ENCODE measurements around the gene DDX43. TPM values are rescaled to one million over a fixed set of nuclear protein-coding genes. Genes with fewer than 3 reads are reported as not detected.

The DDX43 gene
- total RNA-seq, 1 donor from 2014 or later, result not detected

DNA sequence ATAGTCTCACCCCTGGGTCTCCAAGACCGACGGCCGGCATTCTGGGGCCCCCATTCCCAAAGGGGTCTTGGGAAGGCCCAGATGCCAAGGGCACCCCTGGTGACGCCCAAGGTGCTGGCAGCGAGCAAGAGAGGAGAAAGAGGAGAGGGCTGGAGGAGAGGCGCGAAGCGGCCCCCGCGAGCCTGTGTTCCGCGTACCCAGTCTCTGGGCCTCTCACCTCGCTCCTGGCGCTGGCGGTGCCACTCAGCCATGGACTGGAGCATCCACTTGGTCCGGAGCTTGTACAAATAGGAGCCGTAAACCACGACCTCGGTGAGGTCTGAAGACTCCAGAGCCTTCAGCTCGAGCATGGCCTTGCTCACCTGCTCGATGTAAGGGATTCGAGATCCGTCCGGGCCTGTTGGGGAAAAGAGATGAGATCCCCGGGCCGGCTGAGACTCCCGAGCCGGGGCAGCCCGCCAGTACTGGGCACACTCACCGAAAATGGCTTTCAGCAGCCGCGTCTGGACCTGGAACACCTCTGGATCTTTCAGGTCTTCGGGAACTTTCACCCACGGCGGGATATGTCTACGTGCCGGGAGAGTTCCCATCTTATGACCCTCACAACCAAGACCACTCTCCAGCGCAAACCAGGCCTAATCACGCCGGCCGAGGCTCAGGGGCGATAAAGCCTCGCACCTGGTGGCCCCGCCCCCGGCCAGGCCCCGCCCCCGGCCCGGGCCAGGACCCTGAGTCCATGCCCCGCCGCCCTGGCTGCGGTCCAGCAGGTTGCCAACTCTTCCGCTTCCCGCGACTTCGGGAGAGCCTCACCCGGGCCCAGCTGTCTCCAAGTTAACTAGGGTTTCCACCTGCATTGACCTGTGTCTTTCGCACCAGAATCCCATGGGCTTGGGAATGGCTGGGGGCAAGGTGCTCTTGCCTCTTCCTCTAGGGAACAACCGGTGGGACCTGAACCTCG is 40.7 kb upstream of the DDX43 start, which contains the start of gene DPPA5:
TSS of gene DPPA5 (minus strand) at position 641 of the 958 bp plus-strand sequence. CDS start at position 590, 51 bp downstream.
- Histone ChIP-seq H3K9me3 (ENCODE audit: low read depth) (no peaks in the 10 kb centered on the region), H2AFZ (replicated peaks) (no peak within 1 kb of the TSS), H3K9ac (no peak within 1 kb of the TSS), H3K4me2 (no peak within 1 kb of the TSS), H3K4me3 (no peak within 1 kb of the TSS), H3K27me3 (peaks cover 5% of the 10 kb centered on the region), H4K20me1 (ENCODE audit: low read depth) (no peaks in the 10 kb centered on the region), H3F3A (ENCODE audit: low read depth) (no peaks in the 10 kb centered on the region), H3K36me3 (no peaks in the 10 kb centered on the region), H3K27ac (no peak within 1 kb of the TSS), H3K79me2 (ENCODE audit: low read depth) (no peaks in the 10 kb centered on the region), H3K4me1 (peaks cover 8% of the 10 kb centered on the region)
- TF ChIP-seq EZH2 (IDR thresholded peaks at IDR 0.05) (no peak), EZH2phosphoT487 (IDR thresholded peaks at IDR 0.05) (no peak)
- TF ChIP-seq, protein P1, sequence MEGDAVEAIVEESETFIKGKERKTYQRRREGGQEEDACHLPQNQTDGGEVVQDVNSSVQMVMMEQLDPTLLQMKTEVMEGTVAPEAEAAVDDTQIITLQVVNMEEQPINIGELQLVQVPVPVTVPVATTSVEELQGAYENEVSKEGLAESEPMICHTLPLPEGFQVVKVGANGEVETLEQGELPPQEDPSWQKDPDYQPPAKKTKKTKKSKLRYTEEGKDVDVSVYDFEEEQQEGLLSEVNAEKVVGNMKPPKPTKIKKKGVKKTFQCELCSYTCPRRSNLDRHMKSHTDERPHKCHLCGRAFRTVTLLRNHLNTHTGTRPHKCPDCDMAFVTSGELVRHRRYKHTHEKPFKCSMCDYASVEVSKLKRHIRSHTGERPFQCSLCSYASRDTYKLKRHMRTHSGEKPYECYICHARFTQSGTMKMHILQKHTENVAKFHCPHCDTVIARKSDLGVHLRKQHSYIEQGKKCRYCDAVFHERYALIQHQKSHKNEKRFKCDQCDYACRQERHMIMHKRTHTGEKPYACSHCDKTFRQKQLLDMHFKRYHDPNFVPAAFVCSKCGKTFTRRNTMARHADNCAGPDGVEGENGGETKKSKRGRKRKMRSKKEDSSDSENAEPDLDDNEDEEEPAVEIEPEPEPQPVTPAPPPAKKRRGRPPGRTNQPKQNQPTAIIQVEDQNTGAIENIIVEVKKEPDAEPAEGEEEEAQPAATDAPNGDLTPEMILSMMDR (IDR thresholded peaks at IDR 0.05), result no peak
- DNase-seq (ENCODE audit: low spot score), result no peak
- H3K9me3 Mint-ChIP-seq, result no peaks in the 10 kb centered on the region
- no peak within 1 kb of the TSS for H3K4me3 Mint-ChIP-seq
- no peaks in the 10 kb centered on the region for H3K36me3 Mint-ChIP-seq
- no peak within 1 kb of the TSS for H3K27ac Mint-ChIP-seq
- H3K27me3 Mint-ChIP-seq (ENCODE audit: insufficient read depth, low read depth), result peaks cover 2% of the 10 kb centered on the region
- peaks cover 2% of the 10 kb centered on the region for H3K4me1 Mint-ChIP-seq

DNA sequence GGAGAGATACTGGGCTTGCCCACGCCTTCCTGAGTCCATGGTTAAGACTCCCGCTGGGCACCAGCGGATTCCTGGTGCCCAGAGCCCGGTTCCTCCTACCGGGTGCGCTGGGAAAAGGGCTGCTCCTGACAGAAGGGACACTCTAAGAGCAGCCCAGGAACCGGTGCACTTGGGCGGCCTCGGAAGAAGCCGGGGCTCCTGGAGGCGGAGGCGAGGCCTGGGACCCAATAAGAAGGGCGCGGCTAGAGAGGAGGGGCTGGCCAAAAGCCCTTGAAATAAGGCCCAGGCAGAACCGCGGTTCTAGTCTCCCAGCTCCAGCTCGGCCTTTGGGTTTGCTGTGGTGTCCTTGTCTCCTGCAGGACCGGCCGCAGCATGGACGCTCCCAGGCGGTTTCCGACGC is 32.3 kb upstream of the DDX43 start, which contains the start of gene KHDC3L:
TSS of gene KHDC3L (plus strand) at position 301 of the 400 bp plus-strand sequence. CDS start at position 373, 72 bp downstream.
- Histone ChIP-seq H3K79me2 (ENCODE audit: low read depth) (no peaks in the 10 kb centered on the region), H3K36me3 (no peaks in the 10 kb centered on the region), H3K9me3 (ENCODE audit: low read depth) (no peaks in the 10 kb centered on the region), H3K4me1 (no peaks in the 10 kb centered on the region), H3K4me2 (no peak within 1 kb of the TSS), H3K27ac (no peak within 1 kb of the TSS), H3K4me3 (no peak within 1 kb of the TSS), H3K27me3 (no peaks in the 10 kb centered on the region), H3K9ac (no peak within 1 kb of the TSS), H3F3A (ENCODE audit: low read depth) (no peaks in the 10 kb centered on the region), H4K20me1 (ENCODE audit: low read depth) (no peaks in the 10 kb centered on the region), H2AFZ (replicated peaks) (no peak within 1 kb of the TSS)
- peaks cover 6% of the 10 kb centered on the region for H3K27me3 Mint-ChIP-seq (ENCODE audit: insufficient read depth, low read depth)
- H3K4me3 Mint-ChIP-seq, result no peak within 1 kb of the TSS
- no peaks in the 10 kb centered on the region for H3K36me3 Mint-ChIP-seq
- TF ChIP-seq, protein P1 (IDR thresholded peaks at IDR 0.05), result no peak
- TF ChIP-seq EZH2phosphoT487 (IDR thresholded peaks at IDR 0.05) (no peak), EZH2 (IDR thresholded peaks at IDR 0.05) (no peak)
- no peak for DNase-seq (ENCODE audit: low spot score)
- no peak within 1 kb of the TSS for H3K27ac Mint-ChIP-seq
- no peaks in the 10 kb centered on the region for H3K9me3 Mint-ChIP-seq
- no peaks in the 10 kb centered on the region for H3K4me1 Mint-ChIP-seq

DNA sequence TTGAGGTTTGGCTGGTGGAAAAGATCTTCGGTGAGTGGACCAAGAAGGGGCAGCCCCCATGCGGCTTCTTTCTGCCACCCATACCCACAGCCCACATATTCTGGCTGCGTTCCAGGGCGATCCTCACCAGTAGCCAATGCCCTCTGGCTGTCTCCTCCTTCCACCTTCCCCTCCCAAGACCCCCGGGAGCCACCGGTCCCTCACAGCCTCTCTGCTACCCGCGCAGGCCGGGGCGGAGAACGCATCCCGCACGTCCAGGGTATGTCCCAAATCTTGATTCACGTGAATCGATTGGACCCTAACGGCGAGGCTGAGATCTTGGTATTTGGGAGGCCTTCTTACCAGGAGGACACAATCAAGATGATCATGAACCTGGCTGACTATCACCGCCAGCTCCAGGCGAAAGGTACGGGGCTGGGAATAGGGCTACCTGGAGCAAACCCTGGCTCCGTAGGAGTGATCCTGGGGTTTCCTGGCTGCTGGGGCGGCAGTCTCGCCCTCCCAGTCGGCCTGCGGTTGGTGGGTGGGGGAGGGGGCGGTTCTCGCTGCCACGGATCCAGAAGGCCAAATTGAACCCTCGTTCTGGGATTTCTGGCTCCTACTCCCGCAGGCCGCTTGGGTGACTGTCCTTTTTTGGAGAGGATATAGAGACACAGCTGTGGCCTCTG is 31.6 kb upstream of the DDX43 start:
- H2AFZ ChIP-seq (replicated peaks), result no peak overlapping the region
- no peaks in the 10 kb centered on the region for H3K4me1 ChIP-seq
- no peaks in the 10 kb centered on the region for H3K9me3 ChIP-seq (ENCODE audit: low read depth)
- H3K27ac Mint-ChIP-seq, result no peak overlapping the region
- peaks cover 6% of the 10 kb centered on the region for H3K27me3 Mint-ChIP-seq (ENCODE audit: insufficient read depth, low read depth)
- H3K36me3 ChIP-seq, result no peaks in the 10 kb centered on the region
- H3K4me3 Mint-ChIP-seq, result no peak overlapping the region
- DNase-seq (ENCODE audit: low spot score), result no peak
- H3F3A ChIP-seq (ENCODE audit: low read depth), result no peaks in the 10 kb centered on the region
- H3K4me1 Mint-ChIP-seq, result peaks cover 1% of the 10 kb centered on the region
- TF ChIP-seq, protein P1 (IDR thresholded peaks at IDR 0.05), result no peak
- TF ChIP-seq EZH2 (IDR thresholded peaks at IDR 0.05) (no peak), EZH2phosphoT487 (IDR thresholded peaks at IDR 0.05) (no peak)
- H3K9ac ChIP-seq, result no peak overlapping the region
- no peaks in the 10 kb centered on the region for H4K20me1 ChIP-seq (ENCODE audit: low read depth)
- H3K36me3 Mint-ChIP-seq, result no peaks in the 10 kb centered on the region
- H3K4me2 ChIP-seq, result no peak overlapping the region
- no peak overlapping the region for H3K4me3 ChIP-seq
- H3K27me3 ChIP-seq, result no peaks in the 10 kb centered on the region
- no peak overlapping the region for H3K27ac ChIP-seq
- no peaks in the 10 kb centered on the region for H3K9me3 Mint-ChIP-seq
- H3K79me2 ChIP-seq (ENCODE audit: low read depth), result no peaks in the 10 kb centered on the region
